GM12878 (cell line): Measurements from ENCODE around the gene LRBA. TPM values are rescaled to one million over a fixed set of nuclear protein-coding genes. Genes with fewer than 3 reads are reported as not detected.

ENCODE experiments used
- ATAC-seq: fragments of 200-7000 bp; cut with Tn5 transposase; 3 replicates; pipeline ENCODE4 v1.9.1; 2020; ENCODE audit warnings: mild to moderate bottlenecking, moderate library complexity
- BruUV-seq: library from RNA; stranded (reverse); fragments of 400-500 nt; replicated peaks from 2 replicates; lab custom pipeline; 2021; lab: Mats Ljungman, UMichigan
- CTCF ChIA-PET: fragments of 300-600 bp; sonication (Branson Sonifier 250); formaldehyde crosslinking; extraction: SDS; loops from one replicate; lab custom pipeline; 2021; ENCODE audit warnings: inconsistent platforms; lab: Yijun Ruan, JAX
- POLR2A ChIA-PET: fragments of 350-600 bp; formaldehyde crosslinking; extraction: SDS; loops from one replicate; lab custom pipeline; 2021; ENCODE audit warnings: inconsistent platforms; lab: Charles Lee
- RAD21 ChIA-PET: fragments of 300-600 bp; sonication (Branson Sonifier 250); formaldehyde crosslinking; loops from one replicate; lab custom pipeline; 2023; ENCODE audit warnings: antibody characterized with exemption; ENCODE audit not compliant: unreplicated experiment; lab: Charles Lee
- SMC1A ChIA-PET: fragments of 300-600 bp; sonication (Branson Sonifier 250); formaldehyde crosslinking; loops from one replicate; lab custom pipeline; 2023; ENCODE audit not compliant: unreplicated experiment, uncharacterized antibody; lab: Charles Lee
- DNase-seq: peaks from one replicate; pipeline ENCODE4 v3.0.0-alpha.2; 2011; ENCODE audit warnings: low read depth, low spot score
- FAIRE-seq: peaks from 3 replicates; lab custom pipeline; 2011; peaks lifted over from hg19 to GRCh38; lab: Jason Lieb, UNC
- H2AFZ ChIP-seq: 2 replicates; pipeline ENCODE4 v1.6.0; 2011; ENCODE audit warnings: low read depth, low read length, control low read depth; ENCODE audit not compliant: control insufficient read depth
- H3K27ac ChIP-seq: 2 replicates; pipeline ENCODE4 v1.5.1; 2011; ENCODE audit warnings: control low read depth; ENCODE audit not compliant: control insufficient read depth, insufficient read depth
- H3K27me3 ChIP-seq, 2 experiments: replicated peaks in 1 of 2; 2 replicates each; pipeline versions ENCODE4 v1.6.0 to v1.6.1; 2011; ENCODE audit warnings: low read length in 1 of 2; ENCODE audit not compliant: control insufficient read depth in 2 of 2, insufficient read depth in 2 of 2
- H3K36me3 ChIP-seq, 2 experiments: 2 replicates each; pipeline ENCODE4 v1.5.1; 2011; ENCODE audit warnings: low read length in 1 of 2; ENCODE audit not compliant: control insufficient read depth in 2 of 2, insufficient read depth in 2 of 2
- H3K4me1 ChIP-seq: 2 replicates; pipeline ENCODE4 v1.6.1; 2011; ENCODE audit warnings: mild to moderate bottlenecking, low read length, moderate library complexity, mixed read lengths; ENCODE audit not compliant: control insufficient read depth, insufficient read depth
- H3K4me2 ChIP-seq: 2 replicates; pipeline ENCODE4 v1.6.0; 2011; ENCODE audit warnings: control low read depth; ENCODE audit not compliant: control insufficient read depth, insufficient read depth
- H3K4me3 ChIP-seq: fragments of 200-600 bp; sonication (generic); 2 replicates; pipeline ENCODE4 v1.5.1; 2016
- H3K79me2 ChIP-seq: 2 replicates; pipeline ENCODE4 v1.6.0; 2011; ENCODE audit warnings: low read length; ENCODE audit not compliant: control insufficient read depth, insufficient read depth
- H3K9ac ChIP-seq: 2 replicates; pipeline ENCODE4 v1.8.0; 2011; ENCODE audit warnings: low read length, control low read depth, mixed read lengths; ENCODE audit not compliant: control insufficient read depth, insufficient read depth
- H3K9me3 ChIP-seq: replicated peaks from 3 replicates; pipeline ENCODE4 v1.5.1; 2011; ENCODE audit warnings: mild to moderate bottlenecking, low read length; ENCODE audit not compliant: control insufficient read depth, insufficient read depth
- H4K20me1 ChIP-seq: 2 replicates; pipeline ENCODE4 v1.6.0; 2011; ENCODE audit not compliant: control insufficient read depth, insufficient read depth
- ASH2L ChIP-seq: fragments of 300-600, 200-600 bp; sonication (generic); IDR thresholded peaks from 2 replicates; pipeline ENCODE4 v1.6.1; 2017; ENCODE audit warnings: low read depth, mild to moderate bottlenecking, borderline replicate concordance
- CBFB ChIP-seq: IDR thresholded peaks from 2 replicates; pipeline ENCODE4 v1.6.1; 2016; ENCODE audit warnings: antibody characterized with exemption, low read depth
- CBX3 ChIP-seq: fragments of 200-600 bp; sonication (generic); IDR thresholded peaks from 2 replicates; pipeline ENCODE4 v1.6.1; 2016; ENCODE audit warnings: low read depth, borderline replicate concordance
- E2F8 ChIP-seq: fragments of 450-650 bp; IDR thresholded peaks from 2 replicates; pipeline ENCODE4 v1.6.1; 2018; ENCODE audit warnings: mild to moderate bottlenecking, low read depth, moderate library complexity; ENCODE audit not compliant: partially characterized antibody
- IRF5 ChIP-seq: fragments of 450-650 bp; IDR thresholded peaks from 2 replicates; pipeline ENCODE4 v1.6.1; 2017; ENCODE audit warnings: borderline replicate concordance
- SKIL ChIP-seq: fragments of 450-650 bp; IDR thresholded peaks from 2 replicates; pipeline ENCODE4 v1.6.1; 2017; ENCODE audit warnings: mild to moderate bottlenecking, low read depth, inconsistent platforms; ENCODE audit not compliant: poor library complexity, severe bottlenecking
- SMAD1 ChIP-seq: fragments of 450-650 bp; IDR thresholded peaks from 2 replicates; pipeline ENCODE4 v1.6.1; 2018; ENCODE audit warnings: mild to moderate bottlenecking, low read depth; ENCODE audit not compliant: partially characterized antibody
- SREBF1 ChIP-seq: IDR thresholded peaks from 2 replicates; pipeline ENCODE4 v1.6.1; 2012; ENCODE audit warnings: mild to moderate bottlenecking, low read length
- ZNF24 ChIP-seq: fragments of 450-650 bp; IDR thresholded peaks from 2 replicates; pipeline ENCODE4 v1.6.1; 2017; ENCODE audit warnings: antibody characterized with exemption, mild to moderate bottlenecking
- WGBS: methylation state at CpG from one replicate; pipeline ENCODE4 v1.1.6; 2016; ENCODE audit warnings: low lambda C conversion rate; ENCODE audit not compliant: insufficient replicate concordance, insufficient coverage; ENCODE audit errors: missing lambda C conversion rate; 5-methylcytosine and 5-hydroxymethylcytosine counted together
- in situ Hi-C: fragments of 300-500 bp; cut with MboI; formaldehyde crosslinking; loops from 9 replicates; pipeline ENCODE4 v1.14.3; 2018; ENCODE audit warnings: mixed read lengths
- intact Hi-C: fragments of 100-400 bp; cut with micrococcal nuclease; formaldehyde crosslinking; loops from one replicate; pipeline ENCODE4 v1.14.2; 2022; ENCODE audit not compliant: unreplicated experiment
- polyA plus RNA-seq, 11 experiments: library from polyadenylated mRNA; depleted of rRNA in 4 of 11; unstranded in 6 of 11; stranded (reverse) in 5 of 11; fragments of >200 nt; fragmentation: Nextera tagmentation in 4 of 11; fragmentation: Illumina TruSeq in 1 of 11; extraction: Ambion mirVana in 4 of 11; extraction: Trizol in 1 of 11; gene quantifications; 1 replicate in 1 of 11; 2 replicates in 10 of 11; pipeline versions ENCODE4 v1.2.1 to v1.2.3, GENCODE V29; 2011 to 2016; ENCODE audit warnings: inconsistent platforms in 2 of 11, missing spikeins in 2 of 11, low read depth in 1 of 11
- total RNA-seq, 4 experiments: library from RNA; depleted of rRNA in 3 of 4; stranded (reverse); fragments of >200 nt in 3 of 4; fragmentation: Illumina TruSeq in 1 of 4; extraction: Trizol in 1 of 4; gene quantifications; 2 replicates each; pipeline versions ENCODE4 v1.2.1 to v1.2.3, GENCODE V29; 2013 to 2021

LRBA gene
- total and polyA plus RNA-seq, 10 of the 15 experiments (the other 5 are each of a cell fraction or from before 2014, with no cell fraction given), result 20.3 to 93.4 (median 55.0) TPM

- TF ChIP-seq SMAD1 (no peak), ASH2L (no peak), SKIL (no peak), ZNF24 (no peak), CBX3 (no peak), E2F8 (no peak), IRF5 (no peak), SREBF1 (no peak), CBFB (no peak)
- no peaks in the 10 kb centered on the region for H3K4me1 ChIP-seq
- no peaks in the 10 kb centered on the region for H4K20me1 ChIP-seq
- in situ Hi-C loops (no loop called here), intact Hi-C loops (no loop called here)
- H3K79me2 ChIP-seq, result no peaks in the 10 kb centered on the region
- ATAC-seq (no peak), DNase-seq (no peak), FAIRE-seq (peak; percentile 23)
- peaks cover 7% of the 10 kb centered on the region; the same call in 2 of the 3 replicates for H3K9me3 ChIP-seq
- 100% methylated on average over 1 of the region's 1 CpG for WGBS
- no peak overlapping the region for H3K4me3 ChIP-seq
- no peak overlapping the region for H3K27ac ChIP-seq
- H3K9ac ChIP-seq, result no peak overlapping the region
- ChIA-PET POLR2A (no interaction called here), SMC1A (interaction anchor here (1.0 to 1.9 kb wide), 4 partner anchors 10 to 222 kb away, joined by 3 to 7 read pairs (median 4); no protein-coding TSS in a partner anchor), CTCF (interaction anchor here (1.0 kb wide), 1 partner anchor 278 kb away, joined by 3 read pairs; no protein-coding TSS in a partner anchor), RAD21 (no interaction called here)
- H3K27me3 ChIP-seq, result no peaks in the 10 kb centered on the region
- H2AFZ ChIP-seq, result no peak overlapping the region
- no peak overlapping the region for H3K4me2 ChIP-seq
- no TSS peak for BruUV-seq
- peaks cover 4 to 16% of the 10 kb centered on the region in 2 experiments for H3K36me3 ChIP-seq
Measured at GRCh38 chr4:150588316-150588715, 426.8 kb downstream of the LRBA start.
